Upper lobe of left lung (tissue), 4 donors: ENCODE results near the gene NELFE.

Experiments used
- POLR2A ChIP-seq, 4 donors: fragments of 450-650 bp; IDR thresholded peaks; one replicate each; pipeline ENCODE4 v1.5.1; 2016 to 2017; ENCODE audit warnings: antibody characterized with exemption in 4 of 4, mild to moderate bottlenecking in 2 of 4
- POLR2AphosphoS5 ChIP-seq, 2 donors: sonication (generic); formaldehyde crosslinking; IDR thresholded peaks; one replicate each; pipeline ENCODE4 v1.5.1; 2017; ENCODE audit warnings: antibody characterized with exemption in 2 of 2
- TF ChIP-seq, protein P1 (sequence below), 6 experiments: fragments of 450-650 bp in 4 of 6; fragments of 200-600 bp in 2 of 6; sonication (generic) in 2 of 6; IDR thresholded peaks; one replicate each; pipeline ENCODE4 v1.5.1; 2016 to 2019; ENCODE audit warnings: antibody characterized with exemption in 6 of 6

DNA sequence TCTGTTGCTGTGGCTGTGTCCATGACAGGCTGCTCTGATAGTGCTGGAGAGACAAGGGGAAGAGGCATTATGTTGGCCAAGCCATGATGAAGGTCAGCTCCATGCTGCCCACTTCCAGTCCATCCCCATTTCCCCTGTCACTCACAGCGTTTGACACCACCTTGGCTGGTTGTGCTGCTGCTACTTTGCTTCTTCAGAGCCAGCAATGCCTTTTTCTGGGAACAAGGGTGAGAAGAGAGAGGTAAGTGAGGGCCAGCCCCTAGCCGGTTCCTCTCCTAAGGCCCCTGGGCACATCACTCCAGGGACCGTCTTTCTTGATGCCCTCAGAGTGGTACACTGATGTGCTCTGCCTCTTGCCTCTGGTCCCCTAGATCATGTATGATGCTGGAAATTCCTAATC is 2.0 kb downstream of the NELFE start:
- TF ChIP-seq POLR2AphosphoS5 (IDR thresholded peaks at IDR 0.05) (no peak), POLR2A (IDR thresholded peaks at IDR 0.05) (no peak)
- TF ChIP-seq, protein P1, sequence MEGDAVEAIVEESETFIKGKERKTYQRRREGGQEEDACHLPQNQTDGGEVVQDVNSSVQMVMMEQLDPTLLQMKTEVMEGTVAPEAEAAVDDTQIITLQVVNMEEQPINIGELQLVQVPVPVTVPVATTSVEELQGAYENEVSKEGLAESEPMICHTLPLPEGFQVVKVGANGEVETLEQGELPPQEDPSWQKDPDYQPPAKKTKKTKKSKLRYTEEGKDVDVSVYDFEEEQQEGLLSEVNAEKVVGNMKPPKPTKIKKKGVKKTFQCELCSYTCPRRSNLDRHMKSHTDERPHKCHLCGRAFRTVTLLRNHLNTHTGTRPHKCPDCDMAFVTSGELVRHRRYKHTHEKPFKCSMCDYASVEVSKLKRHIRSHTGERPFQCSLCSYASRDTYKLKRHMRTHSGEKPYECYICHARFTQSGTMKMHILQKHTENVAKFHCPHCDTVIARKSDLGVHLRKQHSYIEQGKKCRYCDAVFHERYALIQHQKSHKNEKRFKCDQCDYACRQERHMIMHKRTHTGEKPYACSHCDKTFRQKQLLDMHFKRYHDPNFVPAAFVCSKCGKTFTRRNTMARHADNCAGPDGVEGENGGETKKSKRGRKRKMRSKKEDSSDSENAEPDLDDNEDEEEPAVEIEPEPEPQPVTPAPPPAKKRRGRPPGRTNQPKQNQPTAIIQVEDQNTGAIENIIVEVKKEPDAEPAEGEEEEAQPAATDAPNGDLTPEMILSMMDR (IDR thresholded peaks at IDR 0.05) = no peak
